ENCODE results near the gene FTH1. TPM values are rescaled to one million over a fixed set of nuclear protein-coding genes. Genes with fewer than 3 reads are reported as not detected.
A peak's percentile ranks its signal among the peaks of the same experiment; 100 is the strongest.

The FTH1 gene
- polyA plus RNA-seq, 4 donors, result 3,413 to 10,000 (median 8,267) TPM

DNA sequence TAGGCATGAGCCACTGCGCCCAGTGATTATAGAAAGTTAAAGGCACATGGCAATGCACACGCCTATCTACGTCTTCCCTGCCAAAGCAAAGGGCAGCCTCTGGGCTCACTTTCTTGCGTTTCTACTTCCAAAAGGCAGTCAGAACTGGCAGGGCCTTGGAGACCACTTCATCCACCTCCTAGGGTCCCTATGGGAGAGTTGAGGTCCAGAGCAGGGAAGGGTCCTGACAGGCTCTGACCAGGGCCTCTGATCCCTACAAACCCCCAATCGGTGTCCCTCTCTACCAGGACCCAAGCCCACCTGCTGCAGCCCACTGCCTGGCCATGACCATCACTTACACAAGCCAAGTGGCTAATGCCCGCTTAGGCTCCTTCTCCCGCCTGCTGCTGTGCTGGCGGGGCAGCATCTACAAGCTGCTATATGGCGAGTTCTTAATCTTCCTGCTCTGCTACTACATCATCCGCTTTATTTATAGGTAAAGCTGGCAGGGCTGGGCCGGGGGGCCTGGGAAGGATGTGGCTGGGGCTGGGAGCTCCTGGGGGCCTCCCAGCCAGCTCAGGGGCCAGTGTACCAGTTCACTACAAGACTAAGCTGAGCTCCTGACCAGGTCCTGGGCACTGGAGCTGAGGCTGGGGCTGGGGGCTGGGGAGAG, 15.8 kb downstream of the FTH1 start:
- Histone ChIP-seq H3K4me1 (ENCODE audit: control insufficient read depth in 3 of 3, insufficient read depth in 2 of 3, low read depth in 1 of 3, low read length in 2 of 3) (peaks cover 0 to 18% (median 2%) of the 10 kb centered on the region in 3 donors), H3K27me3 (ENCODE audit: control insufficient read depth in 3 of 3, insufficient read depth in 3 of 3, low read length in 3 of 3) (peaks cover 0 to 7% (median 0%) of the 10 kb centered on the region in 3 donors), H3K4me3 (ENCODE audit: low read depth in 1 of 3, low read length in 3 of 3) (no peak overlapping the region), H3K36me3 (ENCODE audit: control insufficient read depth in 3 of 3, insufficient read depth in 2 of 3, low read depth in 1 of 3, low read length in 3 of 3) (peaks cover 0 to 5% (median 0%) of the 10 kb centered on the region in 3 donors), H3K9me3 (ENCODE audit: control insufficient read depth in 2 of 2, insufficient read depth in 1 of 2, low read depth in 1 of 2, low read length in 1 of 2) (no peaks in the 10 kb centered on the region), H3K27ac (ENCODE audit: low read depth in 1 of 3, low read length in 2 of 3) (no peak overlapping the region)
- FAIRE-seq, result no peak
- 91 to 93% (median 92%) methylated on average over 11 of the region's 11 CpGs for WGBS, 3 donors
- DNase-seq, result no peak

GRCh38 chr11:61950035-61950547, 17.3 kb downstream of the FTH1 start, which contains the start of gene BEST1:
Gene BEST1 (plus strand): TSS chr11:61950351. CDS start chr11:61951807, 1,456 bp downstream.
- no peaks in the 10 kb centered on the region for H3K36me3 ChIP-seq (ENCODE audit: control insufficient read depth in 3 of 3, insufficient read depth in 2 of 3, low read depth in 1 of 3, low read length in 3 of 3)
- no peak for FAIRE-seq
- peaks cover 0 to 7% (median 0%) of the 10 kb centered on the region in 3 donors for H3K27me3 ChIP-seq (ENCODE audit: control insufficient read depth in 3 of 3, insufficient read depth in 3 of 3, low read length in 3 of 3)
- H3K9me3 ChIP-seq (ENCODE audit: control insufficient read depth in 2 of 2, insufficient read depth in 1 of 2, low read depth in 1 of 2, low read length in 1 of 2), result no peaks in the 10 kb centered on the region
- H3K27ac ChIP-seq (ENCODE audit: low read depth in 1 of 3, low read length in 2 of 3), result peak within 1 kb of the TSS in 2 of 3 donors; percentile 52 to 61
- no peak within 1 kb of the TSS for H3K4me3 ChIP-seq (ENCODE audit: low read depth in 1 of 3, low read length in 3 of 3)
- no peak for DNase-seq
- peaks cover 0 to 10% (median 0%) of the 10 kb centered on the region in 3 donors for H3K4me1 ChIP-seq (ENCODE audit: control insufficient read depth in 3 of 3, insufficient read depth in 2 of 3, low read depth in 1 of 3, low read length in 2 of 3)
- WGBS, 3 donors, result 86 to 89% (median 88%) methylated on average over 8 of the region's 8 CpGs

DNA sequence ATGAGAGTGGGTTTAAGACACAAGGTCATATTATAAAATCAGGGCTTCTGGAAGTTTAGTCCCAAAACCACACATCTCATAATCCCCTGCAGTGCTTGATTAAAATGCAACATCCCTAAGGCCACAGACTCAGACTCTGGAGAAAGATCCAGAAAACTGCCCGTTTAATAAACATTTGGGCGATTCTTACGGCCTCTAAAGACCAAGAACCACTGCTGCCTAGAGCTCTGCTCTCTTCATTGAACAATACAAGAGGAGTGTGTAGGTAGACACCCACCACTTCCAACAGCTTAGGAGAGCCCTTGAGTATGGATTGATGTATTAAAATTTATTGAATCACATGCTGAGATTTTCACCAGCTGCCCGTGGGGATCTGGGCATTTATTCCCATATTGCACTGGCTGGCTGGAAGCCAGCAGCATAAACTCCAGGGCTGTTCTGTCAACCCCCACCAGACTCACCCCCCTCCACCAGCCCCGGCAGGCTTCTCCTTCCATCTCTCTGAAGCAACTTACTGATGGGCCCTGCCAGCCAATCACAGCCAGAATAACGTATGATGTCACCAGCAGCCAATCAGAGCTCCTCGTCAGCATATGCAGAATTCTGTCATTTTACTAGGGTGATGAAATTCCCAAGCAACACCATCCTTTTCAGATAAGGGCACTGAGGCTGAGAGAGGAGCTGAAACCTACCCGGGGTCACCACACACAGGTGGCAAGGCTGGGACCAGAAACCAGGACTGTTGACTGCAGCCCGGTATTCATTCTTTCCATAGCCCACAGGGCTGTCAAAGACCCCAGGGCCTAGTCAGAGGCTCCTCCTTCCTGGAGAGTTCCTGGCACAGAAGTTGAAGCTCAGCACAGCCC, 18.0 kb downstream of the FTH1 start:
- Histone ChIP-seq H3K27ac (ENCODE audit: low read depth in 1 of 3, low read length in 2 of 3) (peak overlapping the region in 2 of 3 donors; percentile 52 to 61), H3K27me3 (ENCODE audit: control insufficient read depth in 3 of 3, insufficient read depth in 3 of 3, low read length in 3 of 3) (peaks cover 0 to 5% (median 0%) of the 10 kb centered on the region in 3 donors), H3K4me3 (ENCODE audit: low read depth in 1 of 3, low read length in 3 of 3) (no peak overlapping the region), H3K36me3 (ENCODE audit: control insufficient read depth in 3 of 3, insufficient read depth in 2 of 3, low read depth in 1 of 3, low read length in 3 of 3) (no peaks in the 10 kb centered on the region), H3K4me1 (ENCODE audit: control insufficient read depth in 3 of 3, insufficient read depth in 2 of 3, low read depth in 1 of 3, low read length in 2 of 3) (peaks cover 0 to 4% (median 0%) of the 10 kb centered on the region in 3 donors), H3K9me3 (ENCODE audit: control insufficient read depth in 2 of 2, insufficient read depth in 1 of 2, low read depth in 1 of 2, low read length in 1 of 2) (no peaks in the 10 kb centered on the region)
- 51 to 58% (median 56%) methylated on average over 9 of the region's 9 CpGs for WGBS, 3 donors
- DNase-seq, result peak in 1 of 2 donors; percentile 60
- no peak for FAIRE-seq

GRCh38 chr11:61948505-61948904, 18.9 kb downstream of the FTH1 start:
- Histone ChIP-seq H3K4me3 (ENCODE audit: low read depth in 1 of 3, low read length in 3 of 3) (no peak overlapping the region), H3K4me1 (ENCODE audit: control insufficient read depth in 3 of 3, insufficient read depth in 2 of 3, low read depth in 1 of 3, low read length in 2 of 3) (peaks cover 0 to 4% (median 0%) of the 10 kb centered on the region in 3 donors), H3K9me3 (ENCODE audit: control insufficient read depth in 2 of 2, insufficient read depth in 1 of 2, low read depth in 1 of 2, low read length in 1 of 2) (no peaks in the 10 kb centered on the region), H3K27ac (ENCODE audit: low read depth in 1 of 3, low read length in 2 of 3) (no peak overlapping the region), H3K27me3 (ENCODE audit: control insufficient read depth in 3 of 3, insufficient read depth in 3 of 3, low read length in 3 of 3) (no peaks in the 10 kb centered on the region), H3K36me3 (ENCODE audit: control insufficient read depth in 3 of 3, insufficient read depth in 2 of 3, low read depth in 1 of 3, low read length in 3 of 3) (no peaks in the 10 kb centered on the region)
- 42 to 76% (median 49%) methylated on average over 7 of the region's 7 CpGs for WGBS, 3 donors
- DNase-seq (no peak), FAIRE-seq (no peak)

- H3K27ac ChIP-seq (ENCODE audit: low read depth in 1 of 3, low read length in 2 of 3), result no peak overlapping the region
- no peak for FAIRE-seq
These were observed 19.8 kb downstream of the FTH1 start for GRCh38 chr11:61947486-61948210.

GRCh38 chr11:61946894-61947293, 20.5 kb downstream of the FTH1 start:
- WGBS, 3 donors, result 96 to 98% (median 97%) methylated on average over 5 of the region's 5 CpGs
- FAIRE-seq, result no peak
- no peaks in the 10 kb centered on the region for H3K9me3 ChIP-seq (ENCODE audit: control insufficient read depth in 2 of 2, insufficient read depth in 1 of 2, low read depth in 1 of 2, low read length in 1 of 2)

More at GRCh38 chr11:61947486-61948210, 19.8 kb downstream of the FTH1 start:
- no peak overlapping the region for H3K4me3 ChIP-seq (ENCODE audit: low read depth in 1 of 3, low read length in 3 of 3)
- H3K4me1 ChIP-seq (ENCODE audit: control insufficient read depth in 3 of 3, insufficient read depth in 2 of 3, low read depth in 1 of 3, low read length in 2 of 3), result peaks cover 0 to 4% (median 0%) of the 10 kb centered on the region in 3 donors
- H3K27me3 ChIP-seq (ENCODE audit: control insufficient read depth in 3 of 3, insufficient read depth in 3 of 3, low read length in 3 of 3), result no peaks in the 10 kb centered on the region
- DNase-seq, result peak; percentile 80 to 84
- H3K9me3 ChIP-seq (ENCODE audit: control insufficient read depth in 2 of 2, insufficient read depth in 1 of 2, low read depth in 1 of 2, low read length in 1 of 2), result no peaks in the 10 kb centered on the region
- H3K36me3 ChIP-seq (ENCODE audit: control insufficient read depth in 3 of 3, insufficient read depth in 2 of 3, low read depth in 1 of 3, low read length in 3 of 3), result no peaks in the 10 kb centered on the region
- WGBS, 3 donors, result 2 to 9% (median 7%) methylated on average over 8 of the region's 8 CpGs

GRCh38 chr11:61945191-61945590, 22.2 kb downstream of the FTH1 start:
- no peak for FAIRE-seq
- Histone ChIP-seq H3K9me3 (ENCODE audit: control insufficient read depth in 2 of 2, insufficient read depth in 1 of 2, low read depth in 1 of 2, low read length in 1 of 2) (no peaks in the 10 kb centered on the region), H3K27me3 (ENCODE audit: control insufficient read depth in 3 of 3, insufficient read depth in 3 of 3, low read length in 3 of 3) (no peaks in the 10 kb centered on the region), H3K4me1 (ENCODE audit: control insufficient read depth in 3 of 3, insufficient read depth in 2 of 3, low read depth in 1 of 3, low read length in 2 of 3) (peaks cover 0 to 4% (median 0%) of the 10 kb centered on the region in 3 donors), H3K4me3 (ENCODE audit: low read depth in 1 of 3, low read length in 3 of 3) (no peak overlapping the region), H3K27ac (ENCODE audit: low read depth in 1 of 3, low read length in 2 of 3) (no peak overlapping the region), H3K36me3 (ENCODE audit: control insufficient read depth in 3 of 3, insufficient read depth in 2 of 3, low read depth in 1 of 3, low read length in 3 of 3) (no peaks in the 10 kb centered on the region)
- 92 to 95% (median 93%) methylated on average over 13 of the region's 13 CpGs for WGBS, 3 donors
- DNase-seq, result no peak

More at GRCh38 chr11:61946894-61947293, 20.5 kb downstream of the FTH1 start:
- H3K27ac ChIP-seq (ENCODE audit: low read depth in 1 of 3, low read length in 2 of 3), result no peak overlapping the region
- DNase-seq, result no peak
- H3K36me3 ChIP-seq (ENCODE audit: control insufficient read depth in 3 of 3, insufficient read depth in 2 of 3, low read depth in 1 of 3, low read length in 3 of 3), result no peaks in the 10 kb centered on the region
- no peaks in the 10 kb centered on the region for H3K27me3 ChIP-seq (ENCODE audit: control insufficient read depth in 3 of 3, insufficient read depth in 3 of 3, low read length in 3 of 3)
- peaks cover 0 to 4% (median 0%) of the 10 kb centered on the region in 3 donors for H3K4me1 ChIP-seq (ENCODE audit: control insufficient read depth in 3 of 3, insufficient read depth in 2 of 3, low read depth in 1 of 3, low read length in 2 of 3)
- no peak overlapping the region for H3K4me3 ChIP-seq (ENCODE audit: low read depth in 1 of 3, low read length in 3 of 3)

GRCh38 chr11:61940466-61940865, 27.0 kb downstream of the FTH1 start:
- no peaks in the 10 kb centered on the region for H3K36me3 ChIP-seq (ENCODE audit: control insufficient read depth in 3 of 3, insufficient read depth in 2 of 3, low read depth in 1 of 3, low read length in 3 of 3)
- FAIRE-seq (no peak), DNase-seq (no peak)
- 83 to 90% (median 89%) methylated on average over 10 of the region's 10 CpGs for WGBS, 3 donors
- no peaks in the 10 kb centered on the region for H3K27me3 ChIP-seq (ENCODE audit: control insufficient read depth in 3 of 3, insufficient read depth in 3 of 3, low read length in 3 of 3)
- no peak overlapping the region for H3K27ac ChIP-seq (ENCODE audit: low read depth in 1 of 3, low read length in 2 of 3)
- no peak overlapping the region for H3K4me3 ChIP-seq (ENCODE audit: low read depth in 1 of 3, low read length in 3 of 3)
- no peaks in the 10 kb centered on the region for H3K4me1 ChIP-seq (ENCODE audit: control insufficient read depth in 3 of 3, insufficient read depth in 2 of 3, low read depth in 1 of 3, low read length in 2 of 3)
- peaks cover 0 to 17% of the 10 kb centered on the region in 2 donors for H3K9me3 ChIP-seq (ENCODE audit: control insufficient read depth in 2 of 2, insufficient read depth in 1 of 2, low read depth in 1 of 2, low read length in 1 of 2)

All from small intestine (tissue), 7 donors.